ENCODE results near the gene CARD9.

CARD9 gene

GRCh38 chr9:136318776-136319241, 54.7 kb downstream of the CARD9 start:
- DNase-seq: no peak

DNA sequence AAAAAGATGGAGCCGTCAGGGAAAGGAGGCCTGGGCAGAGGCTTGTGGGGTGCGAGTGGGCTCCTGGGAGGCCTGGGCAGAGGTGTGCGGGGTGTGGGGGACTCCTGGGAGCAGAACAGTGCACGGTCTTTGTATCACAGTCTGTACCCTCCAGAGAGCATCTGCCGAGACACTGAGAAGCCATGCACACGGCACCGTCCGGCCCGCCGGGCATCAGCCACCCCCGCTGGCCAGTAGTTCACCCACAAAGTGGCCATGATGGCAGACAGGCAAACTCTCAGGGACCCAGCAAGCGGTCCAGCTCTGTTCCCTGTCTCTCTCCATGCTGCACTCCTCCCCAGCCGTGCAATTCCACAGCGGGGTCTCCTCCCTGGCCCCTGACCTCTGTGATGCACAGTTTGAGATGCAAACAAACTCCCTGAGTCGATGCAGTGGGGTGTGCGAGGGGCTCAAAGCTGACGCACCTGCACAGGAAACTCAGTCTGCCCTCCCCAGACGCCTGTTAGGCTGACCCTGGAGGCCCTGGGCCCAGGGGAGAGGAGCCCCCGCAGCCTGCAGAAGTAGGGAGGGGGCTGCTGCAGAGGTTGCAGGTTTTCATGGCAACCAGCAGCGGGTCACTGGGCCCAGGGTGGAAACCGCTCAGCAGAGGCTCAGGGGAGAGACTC, 55.2 kb downstream of the CARD9 start:
- DNase-seq: no peak

- DNase-seq: no peak
Measured at GRCh38 chr9:136317695-136318094, 55.8 kb downstream of the CARD9 start.

- DNase-seq: no peak
Measured at GRCh38 chr9:136316896-136317676, 56.4 kb downstream of the CARD9 start.

GRCh38 chr9:136316271-136316751, 57.2 kb downstream of the CARD9 start:
- DNase-seq: no peak

GRCh38 chr9:136314944-136315343, 58.5 kb downstream of the CARD9 start:
- no peak for DNase-seq

- no peak for DNase-seq
Measured at GRCh38 chr9:136314056-136314416, 59.4 kb downstream of the CARD9 start.

Data from inflammatory macrophage treated with lipopolysaccharide for 4 hours (primary cell).